ENCODE results near the gene AKR1C1. TPM values are rescaled to one million over a fixed set of nuclear protein-coding genes. Genes with fewer than 3 reads are reported as not detected.
"Not testable (repeated sequence)": the region's sequence is repeated elsewhere in the genome, so short reads cannot be mapped to it uniquely, and the experiment has no call there.

The AKR1C1 gene
- total RNA-seq: 5.5 and 6.6 TPM in 2 replicates

- DNase-seq (ENCODE audit: low read depth): not testable (repeated sequence)
These were observed at the start of gene AKR1C1 for GRCh38 chr10:4962876-4963814. TSS of gene AKR1C1 (plus strand) at chr10:4963415. CDS start at chr10:4963445, 30 bp downstream.

GRCh38 chr10:4914213-4914850 lies 48.9 kb upstream of the AKR1C1 start:
- no peak for DNase-seq (ENCODE audit: low read depth)

GRCh38 chr10:4916086-4916716 lies 47.0 kb upstream of the AKR1C1 start:
- DNase-seq (ENCODE audit: low read depth): no peak

GRCh38 chr10:4918236-4918635 lies 45.0 kb upstream of the AKR1C1 start:
- no peak for DNase-seq (ENCODE audit: low read depth)

- DNase-seq (ENCODE audit: low read depth): not testable (repeated sequence)
These were observed 38.7 kb upstream of the AKR1C1 start for GRCh38 chr10:4924482-4924881.

- DNase-seq (ENCODE audit: low read depth): no peak
These were observed 36.8 kb upstream of the AKR1C1 start for GRCh38 chr10:4926400-4926799.

- peak; percentile 27 for DNase-seq (ENCODE audit: low read depth)
These were observed 31.6 kb upstream of the AKR1C1 start for GRCh38 chr10:4931587-4931986.

- DNase-seq (ENCODE audit: low read depth): no peak
These were observed 28.7 kb upstream of the AKR1C1 start for GRCh38 chr10:4934391-4934987.

GRCh38 chr10:4937346-4937745 lies 25.9 kb upstream of the AKR1C1 start:
- DNase-seq (ENCODE audit: low read depth): no peak

GRCh38 chr10:4939224-4940072 lies 23.8 kb upstream of the AKR1C1 start:
- DNase-seq (ENCODE audit: low read depth): peak; percentile 68

GRCh38 chr10:4940073-4940428 lies 23.2 kb upstream of the AKR1C1 start:
- DNase-seq (ENCODE audit: low read depth): not testable (repeated sequence)

GRCh38 chr10:4940909-4941308 lies 22.3 kb upstream of the AKR1C1 start:
- DNase-seq (ENCODE audit: low read depth): not testable (repeated sequence)

GRCh38 chr10:4941540-4942330 lies 21.5 kb upstream of the AKR1C1 start:
- DNase-seq (ENCODE audit: low read depth): peak; percentile 43

- peak; percentile 77 for DNase-seq (ENCODE audit: low read depth)
These were observed 20.3 kb upstream of the AKR1C1 start for GRCh38 chr10:4942931-4943330.

GRCh38 chr10:4943416-4943815 lies 19.8 kb upstream of the AKR1C1 start:
- not testable (repeated sequence) for DNase-seq (ENCODE audit: low read depth)

- no peak for DNase-seq (ENCODE audit: low read depth)
These were observed 19.4 kb upstream of the AKR1C1 start for GRCh38 chr10:4943821-4944220.

- DNase-seq (ENCODE audit: low read depth): no peak
These were observed 18.4 kb upstream of the AKR1C1 start for GRCh38 chr10:4944841-4945240.

GRCh38 chr10:4945766-4946717 lies 17.2 kb upstream of the AKR1C1 start:
- DNase-seq (ENCODE audit: low read depth): no peak

GRCh38 chr10:4947039-4947634 lies 16.1 kb upstream of the AKR1C1 start:
- DNase-seq (ENCODE audit: low read depth): peak; percentile 79

All from renal cortical epithelial cell (primary cell).